ENCODE results near the gene ATP5PD. TPM values are rescaled to one million over a fixed set of nuclear protein-coding genes. Genes with fewer than 3 reads are reported as not detected.

The ATP5PD gene
- total and polyA plus RNA-seq, 2 of the 13 experiments (the other 11 are each of a cell fraction or from before 2014, with no cell fraction given): 158 to 428 TPM

GRCh38 chr17:75046407-75047289, at the start of gene ATP5PD, which contains the start of gene KCTD2 (continued):
- TF ChIP-seq ZBTB39 (CRISPR knock-in tag; IDR thresholded peaks at IDR 0.05) (peak; percentile 94; the same call in 1 of the 2 replicates), ZNF343 (CRISPR knock-in tag; IDR thresholded peaks at IDR 0.05) (peak; percentile 89), ZNF740 (CRISPR knock-in tag; IDR thresholded peaks at IDR 0.05) (no peak; the same call in 1 of the 2 replicates), ZNF709 (CRISPR knock-in tag; IDR thresholded peaks at IDR 0.05) (peak; percentile 82), GATAD1 (CRISPR knock-in tag; IDR thresholded peaks at IDR 0.05) (peak; percentile 92), ZNF777 (CRISPR knock-in tag; IDR thresholded peaks at IDR 0.05) (peak; percentile 45), ZNF451 (CRISPR knock-in tag; IDR thresholded peaks at IDR 0.05) (peak; percentile 92), ZNF512 (CRISPR knock-in tag; IDR thresholded peaks at IDR 0.05) (no peak), MIER3 (CRISPR knock-in tag; IDR thresholded peaks at IDR 0.05; ENCODE audit: borderline replicate concordance) (no peak; the same call in 1 of the 2 replicates), NFE2L2 (IDR thresholded peaks at IDR 0.05; ENCODE audit: low read length) (no peak), CHD2 (IDR thresholded peaks at IDR 0.05; ENCODE audit: low read depth, low read length) (peak; percentile 63), KAT2B (IDR thresholded peaks at IDR 0.05; ENCODE audit: borderline replicate concordance, low read depth, low read length) (no peak), MNT (IDR thresholded peaks at IDR 0.05) (no peak), ZNF280D (CRISPR knock-in tag; IDR thresholded peaks at IDR 0.05) (no peak), CC2D1A (CRISPR knock-in tag; IDR thresholded peaks at IDR 0.05) (no peak), KDM5B (CRISPR knock-in tag; IDR thresholded peaks at IDR 0.05; ENCODE audit: borderline replicate concordance) (peak; percentile 93; the same call in 1 of the 2 replicates), DMTF1 (CRISPR knock-in tag; IDR thresholded peaks at IDR 0.05) (no peak)
